ENCODE results near the gene PRRG1.
"Not testable (repeated sequence)": the region's sequence is repeated elsewhere in the genome, so short reads cannot be mapped to it uniquely, and the experiment has no call there.

The PRRG1 gene

GRCh38 chrX:37380256-37380655, 31.1 kb downstream of the PRRG1 start:
- no peak for DNase-seq

- peak; percentile 17 for DNase-seq
Measured at GRCh38 chrX:37380924-37381323, 31.8 kb downstream of the PRRG1 start.

- DNase-seq = no peak
Measured at GRCh38 chrX:37383313-37383712, 34.1 kb downstream of the PRRG1 start.

DNA sequence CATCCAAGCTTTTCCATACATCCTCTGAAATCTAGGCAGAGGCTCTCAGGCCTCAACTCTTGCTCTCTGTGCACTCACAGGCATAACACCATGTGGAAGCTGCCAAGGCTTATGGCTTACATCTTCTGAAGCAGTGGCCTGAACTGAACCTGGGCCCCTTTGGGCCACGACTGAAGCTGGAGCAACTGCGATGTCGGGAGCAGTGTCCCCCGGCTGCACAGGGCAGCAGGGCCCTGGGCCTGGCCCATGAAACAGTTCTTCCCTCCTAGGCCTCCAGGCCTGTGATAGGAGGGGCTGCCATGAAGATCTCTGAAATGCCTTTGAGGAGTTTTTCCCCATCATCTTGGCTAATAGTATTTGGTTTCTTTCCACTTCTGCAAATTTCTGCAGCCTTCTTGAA, 39.2 kb downstream of the PRRG1 start:
- DNase-seq = no peak

DNA sequence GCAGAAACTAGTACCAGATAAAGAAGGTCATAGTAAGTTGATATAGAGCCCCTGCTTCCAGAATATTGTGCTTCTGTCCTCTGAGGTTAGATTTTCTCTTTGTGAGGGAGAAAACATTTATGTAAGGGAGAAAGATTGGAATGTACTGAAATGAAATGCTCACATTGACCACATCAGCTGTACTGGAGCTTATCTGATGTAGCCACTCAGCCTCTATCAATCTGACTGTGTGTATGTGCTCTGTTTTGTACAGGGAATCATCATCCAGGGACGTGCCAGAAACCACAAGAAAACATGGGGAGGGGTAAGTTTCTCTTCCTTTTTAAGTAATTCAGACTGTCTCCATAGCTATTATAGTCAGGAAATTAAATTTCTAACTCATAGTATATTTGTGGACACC, 56.8 kb downstream of the PRRG1 start:
- peak; percentile 1 for DNase-seq

DNA sequence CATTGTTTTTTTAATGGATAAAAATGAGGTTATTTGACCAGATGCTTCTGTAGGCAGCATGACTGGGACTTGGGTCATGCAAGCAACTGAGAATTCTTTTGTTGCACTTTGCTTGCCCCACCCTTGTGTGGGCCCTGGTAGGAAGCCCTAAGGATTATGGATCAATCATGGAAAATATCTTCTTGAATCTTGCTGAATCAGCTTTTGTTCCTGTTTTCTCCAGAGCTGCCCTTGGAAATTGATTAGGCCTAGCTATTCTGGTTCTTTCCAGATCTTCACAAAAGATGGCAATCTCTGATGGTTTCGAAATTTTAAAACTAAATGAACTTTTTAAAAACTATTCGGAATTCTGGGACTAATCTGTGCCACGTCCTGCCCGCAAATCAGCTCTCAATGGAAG, 58.6 kb downstream of the PRRG1 start:
- no peak for DNase-seq

DNA sequence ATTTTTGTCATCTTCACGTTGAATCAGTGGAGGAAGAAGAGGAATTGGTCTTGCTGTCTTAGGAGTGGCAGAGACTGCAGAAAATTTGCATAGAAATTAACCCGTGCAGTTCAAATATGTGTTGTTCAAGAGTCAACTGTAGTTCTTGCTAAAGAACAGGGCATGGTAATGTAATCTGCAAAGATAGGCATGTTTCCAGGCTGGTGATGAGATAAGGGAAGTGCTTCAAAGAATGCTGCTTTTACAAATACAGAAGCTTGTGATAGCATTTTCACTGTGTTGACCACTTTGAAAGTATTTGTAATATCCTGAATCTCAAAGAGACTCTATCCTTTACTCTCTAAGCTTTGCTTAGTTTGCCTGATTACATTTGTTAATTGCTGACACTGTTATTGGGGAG, 60.1 kb downstream of the PRRG1 start:
- peak; percentile 15 for DNase-seq

DNA sequence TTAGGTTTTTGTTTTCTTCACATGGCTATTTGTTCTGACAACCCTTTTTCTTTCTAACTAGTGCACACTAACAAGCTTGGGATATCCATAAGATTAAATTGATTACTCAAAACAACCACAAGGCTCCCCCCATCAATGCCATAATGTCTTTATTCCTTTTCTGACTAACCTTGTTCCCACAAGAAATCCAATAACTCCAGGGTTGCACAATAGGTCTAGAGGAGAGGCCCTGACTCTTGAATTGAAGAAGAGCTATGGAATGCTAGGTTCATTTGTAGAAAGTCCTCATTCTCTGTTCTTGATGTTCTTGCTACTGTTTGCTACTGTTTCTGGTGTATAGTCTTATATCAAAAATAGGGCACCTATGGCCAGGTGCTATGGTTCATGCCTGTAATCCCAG, 71.0 kb downstream of the PRRG1 start:
- DNase-seq = no peak

DNA sequence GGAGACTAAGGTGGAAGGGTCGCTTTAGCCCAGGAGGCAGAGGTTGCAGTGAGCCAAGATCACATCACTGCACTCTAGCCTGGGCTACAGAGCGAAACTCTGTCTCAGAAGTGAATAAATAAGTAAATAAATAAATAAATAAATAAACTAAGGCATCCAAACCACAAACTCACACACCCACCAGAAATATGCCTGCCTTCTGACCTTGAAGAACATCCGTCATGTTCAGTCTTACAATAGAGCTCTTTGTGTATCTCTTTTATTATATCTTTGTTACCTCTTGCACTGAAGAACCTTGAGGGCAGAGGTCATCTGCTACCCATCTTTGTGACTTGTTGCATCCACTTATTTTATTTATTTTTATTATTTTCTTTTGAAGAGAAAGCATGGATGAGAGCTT, 71.6 kb downstream of the PRRG1 start:
- DNase-seq = no peak

- DNase-seq = no peak
Measured at GRCh38 chrX:37424000-37424429, 74.9 kb downstream of the PRRG1 start.

GRCh38 chrX:37425370-37425769, 76.2 kb downstream of the PRRG1 start:
- DNase-seq = no peak

- not testable (repeated sequence) for DNase-seq
Measured at GRCh38 chrX:37428962-37429361, 79.8 kb downstream of the PRRG1 start.

DNA sequence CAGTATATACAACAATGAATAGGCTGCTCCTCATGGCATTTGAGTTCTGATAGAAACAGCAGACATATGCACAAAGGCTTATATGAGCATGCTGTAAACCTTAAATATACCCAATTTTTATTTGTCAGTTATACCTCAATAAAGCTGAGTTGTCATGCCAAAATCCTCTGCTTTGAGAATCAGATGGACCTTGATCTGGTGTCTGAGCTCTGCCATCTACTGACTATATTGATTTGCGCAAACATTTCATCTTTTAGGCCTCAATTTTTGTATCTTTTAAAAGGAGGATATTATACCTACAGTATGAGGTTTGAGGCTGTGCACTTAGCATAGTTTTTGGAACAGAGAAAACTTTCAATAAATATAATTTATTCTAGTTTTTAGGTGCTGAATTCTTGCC, 85.2 kb downstream of the PRRG1 start:
- DNase-seq = no peak

- DNase-seq = no peak
Measured at GRCh38 chrX:37437160-37437559, 88.0 kb downstream of the PRRG1 start.

- DNase-seq = no peak
Measured at GRCh38 chrX:37441377-37441776, 92.2 kb downstream of the PRRG1 start.

DNA sequence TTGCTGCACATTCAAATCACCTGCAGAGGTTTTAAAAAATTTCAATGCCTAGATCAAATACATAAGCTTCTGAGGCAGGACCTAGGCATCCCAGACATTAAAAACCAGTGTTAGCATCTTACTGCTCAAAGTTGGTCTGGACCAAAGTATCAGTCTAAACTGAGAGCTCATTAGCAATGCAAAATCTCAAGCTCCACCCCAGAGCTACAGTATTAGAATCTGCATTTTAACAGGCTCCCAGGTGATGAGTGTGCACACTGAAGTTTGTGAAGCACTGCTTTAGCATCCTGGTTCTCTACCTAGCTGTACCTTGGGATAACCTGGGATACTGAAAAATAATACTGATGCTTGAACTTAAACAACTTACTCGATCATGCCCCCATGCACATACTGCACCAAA, 96.0 kb downstream of the PRRG1 start:
- DNase-seq = no peak

- no peak for DNase-seq
Measured at GRCh38 chrX:37453821-37454220, 104.7 kb downstream of the PRRG1 start.

- no peak for DNase-seq
Measured at GRCh38 chrX:37454537-37455285, 105.5 kb downstream of the PRRG1 start.

DNA sequence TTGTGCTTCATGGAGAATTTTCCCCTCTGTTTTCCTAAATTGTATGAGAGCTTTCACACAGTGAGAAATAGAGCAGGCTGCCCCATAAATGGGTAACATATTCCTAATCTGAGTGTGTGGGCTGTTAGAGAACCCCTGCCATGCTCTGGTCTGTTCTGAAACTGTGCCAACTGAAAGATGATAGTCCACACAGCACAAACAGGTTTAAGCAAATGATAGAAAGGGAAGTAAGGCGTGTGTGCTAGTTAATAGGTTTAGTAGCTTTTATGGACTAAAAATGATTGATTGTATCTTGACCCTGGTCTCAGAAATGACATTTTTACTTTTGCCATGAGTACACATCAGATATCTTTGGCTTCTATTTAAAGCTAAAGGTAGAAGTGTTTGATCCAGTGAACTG, 106.2 kb downstream of the PRRG1 start:
- no peak for DNase-seq

GRCh38 chrX:37460285-37460684, 111.1 kb downstream of the PRRG1 start:
- not testable (repeated sequence) for DNase-seq

DNA sequence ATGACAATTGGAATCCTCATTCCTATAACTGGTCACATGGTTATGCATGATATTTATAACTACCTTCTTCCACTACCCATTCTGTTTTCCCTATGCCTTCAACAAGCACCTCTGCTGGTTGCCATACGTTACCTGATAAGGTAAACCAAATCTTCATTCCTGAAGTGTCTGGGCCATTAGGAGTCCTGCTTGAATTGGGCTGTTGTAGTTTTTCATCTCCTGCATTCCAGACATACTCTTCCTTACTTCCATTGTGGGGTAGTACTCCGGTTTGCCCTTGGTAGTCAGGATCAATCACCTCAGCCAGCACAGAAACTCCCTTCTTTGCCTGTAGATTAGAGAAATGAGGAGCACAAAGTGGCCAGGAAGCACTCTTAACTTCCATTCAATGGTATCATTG, 113.2 kb downstream of the PRRG1 start:
- no peak for DNase-seq

- no peak for DNase-seq
Measured at GRCh38 chrX:37468124-37468739, 119.1 kb downstream of the PRRG1 start.

GRCh38 chrX:37470711-37471110, 121.5 kb downstream of the PRRG1 start:
- DNase-seq = no peak

DNA sequence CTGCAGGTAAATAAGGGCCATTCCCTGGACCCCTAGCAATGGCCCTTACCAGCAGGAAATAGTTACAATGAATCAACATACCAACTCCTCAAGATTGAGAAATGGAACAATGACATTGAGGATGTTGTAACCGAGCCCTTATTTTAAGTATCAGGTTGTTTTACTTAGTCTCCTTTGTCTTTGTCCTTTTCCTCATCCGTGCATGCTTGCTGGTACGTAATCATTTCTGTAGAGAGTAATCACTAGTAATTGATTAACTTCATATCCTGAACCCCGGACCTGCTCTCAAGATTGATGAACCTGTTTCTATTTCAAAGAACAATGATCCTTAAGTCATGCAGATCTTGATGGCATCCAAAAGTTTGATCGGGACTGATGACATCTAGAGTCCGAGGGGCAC, 123.7 kb downstream of the PRRG1 start:
- no peak for DNase-seq

GRCh38 chrX:37474478-37474877, 125.3 kb downstream of the PRRG1 start:
- no peak for DNase-seq
